T-helper 9 cell (primary cell): ENCODE results near the gene SCFD2.

Source experiments
- DNase-seq: peaks from one replicate; pipeline ENCODE4 v3.0.0-alpha.2; 2020

The SCFD2 gene

DNA sequence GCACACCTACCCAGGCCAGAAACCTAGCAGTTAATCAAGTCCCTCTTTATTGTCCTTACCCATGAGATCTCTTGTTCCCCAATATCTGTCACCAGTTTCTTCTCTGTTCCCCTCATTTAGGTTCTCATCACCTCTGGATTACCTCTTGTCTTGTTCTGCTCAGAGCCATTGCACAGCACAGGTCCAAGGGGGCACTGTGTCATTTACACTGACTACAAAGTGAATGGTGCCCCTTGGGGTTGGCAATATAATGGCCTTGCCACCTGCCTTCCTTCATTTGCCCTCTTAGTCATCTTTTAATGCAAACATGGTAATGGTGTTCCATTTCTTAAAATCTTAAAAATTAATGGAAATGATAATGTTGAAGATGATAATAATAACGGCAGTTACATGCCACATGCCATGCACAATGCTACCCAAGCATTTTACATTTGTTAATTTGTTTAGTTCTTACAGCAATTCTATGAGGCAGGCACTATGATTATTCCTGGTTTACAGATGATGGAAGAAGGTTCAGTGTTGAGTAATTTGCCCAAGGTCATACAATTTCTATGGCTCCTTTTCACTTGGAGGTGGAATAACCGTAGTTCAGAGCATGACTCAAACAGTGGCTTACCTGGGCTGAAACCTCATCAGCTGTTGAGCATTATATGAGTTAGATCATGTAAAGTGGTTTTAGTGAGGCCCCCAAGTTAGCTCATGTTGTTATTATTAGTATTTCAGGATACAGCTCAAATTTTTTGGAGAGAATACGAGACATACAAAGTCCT is 385.9 kb downstream of the SCFD2 start:
- DNase-seq, result no peak

DNA sequence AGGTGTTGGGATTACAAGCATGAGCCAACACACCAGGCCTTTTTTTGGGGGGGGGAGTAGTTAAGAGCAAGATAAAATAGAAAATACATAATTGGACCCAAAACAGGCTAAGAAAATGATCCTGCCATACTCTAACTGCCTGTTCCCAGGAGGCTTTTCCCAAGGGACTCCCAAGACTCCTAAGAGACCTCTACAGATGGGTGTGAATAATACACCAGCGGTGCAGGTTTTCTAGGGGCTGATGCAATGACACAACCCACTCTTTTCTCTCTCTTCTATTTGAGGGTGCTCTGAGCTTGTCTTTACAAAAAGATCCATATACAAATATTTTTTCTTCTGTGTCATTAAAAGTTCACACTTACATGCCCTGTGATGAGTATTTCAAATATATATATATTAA is 386.8 kb downstream of the SCFD2 start:
- DNase-seq, result no peak

DNA sequence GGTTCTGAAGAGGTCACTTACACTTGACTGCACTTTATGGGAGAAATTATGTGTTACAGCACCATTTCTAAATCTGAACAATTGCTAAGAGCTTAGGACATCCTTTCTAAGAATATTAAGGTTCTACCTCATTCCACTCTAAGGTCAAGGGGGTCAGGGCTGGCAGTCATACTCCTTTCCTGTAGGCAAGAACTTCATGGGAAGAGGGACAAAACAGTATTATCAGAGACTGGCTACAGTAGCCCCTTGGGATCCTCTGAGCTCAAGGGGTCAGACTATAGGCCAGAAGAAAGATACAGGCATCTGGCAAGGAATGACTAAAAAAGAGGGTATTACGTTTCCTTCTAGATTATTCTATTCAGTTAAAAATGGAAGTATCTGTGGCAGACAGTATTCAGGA is 388.6 kb downstream of the SCFD2 start:
- no peak for DNase-seq

- DNase-seq, result no peak
Measured at GRCh38 chr4:52976523-52977230, 389.2 kb downstream of the SCFD2 start.

DNA sequence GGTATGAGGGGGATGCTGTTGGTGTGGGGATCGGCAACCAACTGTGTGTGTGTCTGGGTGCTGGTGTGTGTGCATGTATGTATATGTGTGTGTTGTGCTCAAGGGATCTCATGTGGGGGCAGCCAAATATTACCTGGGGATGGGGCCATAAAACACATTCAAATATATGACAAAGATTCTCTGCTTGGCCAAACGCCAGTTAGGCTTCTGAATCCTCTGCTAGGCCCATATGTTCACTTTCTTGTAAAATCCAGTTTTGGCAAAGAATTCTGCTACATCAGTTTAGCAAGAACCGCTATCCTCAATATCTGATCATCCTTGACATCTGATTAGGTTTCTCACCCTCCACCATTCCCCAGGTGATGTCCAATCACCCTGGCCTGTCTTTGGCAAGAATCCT is 397.2 kb downstream of the SCFD2 start:
- no peak for DNase-seq

DNA sequence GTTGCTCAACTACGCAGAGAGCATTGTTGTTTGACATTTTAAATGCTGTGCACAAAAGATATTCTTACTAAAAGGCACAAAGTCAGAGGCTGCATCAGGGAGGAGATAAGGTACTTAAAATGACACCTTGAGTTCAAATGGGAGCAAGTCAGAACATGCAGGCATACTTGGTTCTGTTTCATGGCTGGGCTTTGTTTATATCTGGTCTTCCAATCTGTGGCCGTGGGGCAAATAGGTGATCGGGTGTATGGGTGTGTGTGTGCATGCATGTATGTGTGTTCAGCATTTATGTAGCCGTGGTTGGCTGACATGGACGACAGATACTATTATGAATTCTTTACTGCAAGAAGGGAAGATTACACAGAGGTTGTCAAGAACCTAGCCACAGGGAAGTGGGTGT is 397.6 kb downstream of the SCFD2 start:
- DNase-seq, result no peak

- DNase-seq, result no peak
Measured at GRCh38 chr4:52966781-52967180, 399.1 kb downstream of the SCFD2 start.

GRCh38 chr4:52966172-52966571 is 399.7 kb downstream of the SCFD2 start:
- no peak for DNase-seq

DNA sequence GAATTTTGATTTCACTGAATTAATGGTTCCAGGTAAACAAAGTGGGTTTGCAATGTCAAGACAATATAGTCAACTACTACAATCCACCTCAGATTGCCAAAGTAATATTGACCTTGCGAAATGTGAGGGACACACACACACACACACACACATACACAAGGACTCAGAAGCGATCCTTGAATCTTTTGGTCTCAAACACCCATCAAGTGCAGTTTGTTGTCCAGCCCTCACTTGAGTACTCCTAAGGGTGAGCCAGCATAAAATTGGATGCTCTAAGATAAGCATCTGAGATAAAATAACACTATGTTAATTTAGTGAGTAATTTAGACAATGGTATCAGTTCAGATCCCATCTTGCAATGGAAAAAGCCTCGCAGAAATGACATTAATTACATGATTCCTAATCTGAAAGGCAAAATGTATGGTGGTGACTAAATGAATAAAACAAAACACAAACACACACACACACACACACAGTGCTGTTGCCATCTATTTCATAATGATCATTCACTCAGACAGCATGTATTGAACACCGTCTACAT is 401.2 kb downstream of the SCFD2 start:
- no peak for DNase-seq

DNA sequence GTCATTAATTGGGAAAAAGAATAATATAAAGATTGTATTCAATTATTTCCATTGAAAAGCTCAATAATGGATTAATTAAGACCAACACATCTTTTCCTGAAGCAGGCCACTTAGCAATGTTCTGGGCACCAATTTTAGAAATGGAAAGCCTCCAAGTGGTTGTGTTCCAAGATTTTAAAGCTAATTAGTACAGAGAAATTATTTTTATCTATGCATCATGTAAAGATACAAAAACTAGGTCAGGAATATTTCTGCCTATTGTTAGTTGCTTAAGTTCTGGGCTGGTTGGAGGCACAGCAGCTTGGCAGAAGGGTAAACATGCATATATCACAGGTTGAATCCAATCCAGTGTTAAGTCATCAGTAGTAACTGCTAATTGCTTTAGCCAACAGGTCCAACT is 401.9 kb downstream of the SCFD2 start:
- no peak for DNase-seq

DNA sequence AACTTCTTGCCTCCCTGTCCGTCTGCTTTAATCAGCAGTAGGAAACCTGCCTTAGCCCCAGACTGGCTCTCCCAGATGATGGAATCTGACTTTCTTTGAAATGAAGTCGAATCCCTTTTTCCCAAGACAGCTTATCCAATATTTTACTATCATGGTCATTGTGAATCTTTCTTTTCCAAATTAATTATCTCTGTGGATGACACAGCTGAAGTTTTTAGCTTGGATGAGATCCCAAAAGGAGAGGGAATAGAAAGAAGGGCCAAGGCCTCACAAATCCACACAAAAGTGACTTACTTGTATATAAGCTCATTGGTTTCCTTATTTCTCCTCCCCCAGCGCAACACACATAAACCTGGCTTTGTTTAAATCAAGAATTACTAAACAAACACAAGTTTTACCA is 403.1 kb downstream of the SCFD2 start:
- DNase-seq, result no peak

GRCh38 chr4:52961666-52962412 is 404.0 kb downstream of the SCFD2 start:
- no peak for DNase-seq

- no peak for DNase-seq
Measured at GRCh38 chr4:52959541-52959940, 406.3 kb downstream of the SCFD2 start.

GRCh38 chr4:52957835-52958631 is 407.8 kb downstream of the SCFD2 start:
- DNase-seq, result no peak

- no peak for DNase-seq
Measured at GRCh38 chr4:52957220-52957686, 408.6 kb downstream of the SCFD2 start.

DNA sequence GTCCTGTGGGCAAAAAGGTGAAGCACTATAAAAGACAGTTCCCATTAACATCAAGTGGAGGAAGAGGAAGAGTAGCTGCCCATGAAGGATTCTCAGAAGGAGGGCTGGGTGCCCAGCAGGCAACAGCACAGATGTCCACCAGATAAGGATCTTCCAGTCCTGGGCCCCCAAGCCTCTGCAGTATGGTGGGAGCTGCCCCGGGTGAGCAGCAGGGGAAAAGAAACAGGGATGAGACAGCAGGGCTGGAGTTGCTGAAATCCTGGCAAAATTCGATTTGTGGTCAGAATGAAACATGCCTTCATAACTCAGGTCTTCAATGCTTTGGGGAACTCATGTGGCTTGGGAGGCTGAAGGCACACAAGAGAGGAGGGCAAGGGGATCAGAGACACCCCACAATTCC is 409.2 kb downstream of the SCFD2 start:
- DNase-seq, result no peak

DNA sequence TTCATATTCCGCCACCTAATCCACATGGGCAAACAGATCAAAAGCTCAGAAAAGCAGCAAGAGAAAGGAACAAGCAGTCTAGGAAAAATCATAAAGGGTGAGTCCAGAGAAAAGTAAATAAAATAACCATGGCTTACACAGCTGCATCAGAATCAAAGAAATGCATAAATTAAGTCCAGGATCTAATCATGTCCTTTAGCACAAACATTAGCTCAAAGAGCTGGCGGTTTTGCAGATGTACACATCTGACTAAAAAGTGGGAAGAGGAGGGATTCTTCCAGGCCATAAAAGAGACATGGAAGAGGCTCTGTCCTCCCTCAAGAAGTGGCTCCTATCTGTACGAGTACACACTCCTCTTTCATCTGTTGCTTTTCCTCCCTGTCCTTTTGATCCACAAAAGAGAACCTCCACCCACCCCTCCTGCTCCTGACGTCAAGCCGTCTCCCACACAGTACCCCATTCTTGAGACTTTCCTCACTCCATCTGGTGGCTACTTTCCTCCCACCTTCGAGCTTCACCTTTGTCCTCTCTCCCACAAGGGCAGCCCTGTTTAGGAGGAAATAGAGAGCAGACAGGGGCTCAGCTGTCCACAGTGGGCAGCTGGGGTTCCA is 411.2 kb downstream of the SCFD2 start:
- no peak for DNase-seq

DNA sequence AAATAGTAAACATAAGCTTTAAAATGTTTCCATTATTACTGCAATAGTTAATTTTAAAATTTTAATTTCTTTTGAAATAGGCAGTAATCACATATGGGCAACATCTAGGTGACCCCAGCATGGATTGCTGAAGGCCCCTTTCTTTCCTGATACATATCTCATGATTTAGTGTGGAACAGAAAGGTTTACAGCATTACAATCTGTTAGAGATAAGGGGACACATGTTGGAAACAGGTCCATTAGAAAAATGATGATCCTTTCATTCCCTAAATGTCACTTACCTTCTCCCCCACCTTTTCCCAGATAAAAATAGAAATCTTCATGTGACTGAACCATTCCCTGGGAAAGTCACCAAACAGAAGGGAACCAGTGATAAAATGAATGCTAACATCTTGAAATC is 413.3 kb downstream of the SCFD2 start:
- no peak for DNase-seq

DNA sequence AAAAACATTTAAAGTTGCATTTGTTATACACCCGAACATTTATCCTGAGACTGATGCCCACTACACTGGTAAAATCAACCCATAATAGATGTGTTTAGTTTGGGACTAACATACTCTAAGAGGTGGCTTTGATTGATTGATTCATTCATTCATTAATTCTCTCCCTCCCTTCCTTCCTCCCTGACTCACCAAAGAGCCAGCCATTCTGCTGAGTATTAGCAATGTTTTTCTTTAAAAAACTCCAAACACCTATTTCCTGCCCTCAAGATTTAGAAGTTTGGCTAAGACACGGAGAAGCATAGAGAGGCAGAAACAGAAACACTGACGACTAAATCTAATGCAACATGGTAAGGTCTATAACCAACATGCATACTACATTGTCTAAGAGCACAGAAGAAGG is 414.8 kb downstream of the SCFD2 start:
- no peak for DNase-seq

DNA sequence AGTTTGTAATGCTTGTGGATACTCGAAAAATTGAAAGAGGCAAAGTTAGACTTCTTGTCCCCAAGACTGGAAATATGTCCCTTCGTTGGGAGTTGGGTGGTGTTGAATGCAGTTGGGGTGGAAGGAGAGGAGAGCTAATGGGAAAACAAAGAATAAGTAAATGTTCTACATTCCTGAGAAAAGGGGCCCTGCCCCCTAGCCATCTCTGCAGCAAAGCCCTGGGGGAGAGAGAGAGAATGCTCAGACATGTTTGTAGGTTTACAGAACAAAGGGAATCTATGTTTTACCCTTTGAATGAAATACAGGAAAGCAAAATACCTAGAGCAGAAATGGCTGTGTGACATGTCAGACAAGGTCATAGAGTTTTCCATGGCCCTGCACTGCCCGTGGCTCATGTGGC is 415.6 kb downstream of the SCFD2 start:
- no peak for DNase-seq

GRCh38 chr4:52949336-52949735 is 416.5 kb downstream of the SCFD2 start:
- DNase-seq, result no peak

GRCh38 chr4:52948057-52948423 is 417.8 kb downstream of the SCFD2 start:
- DNase-seq, result no peak
